K562 (cell line): ENCODE measurements around the gene TNK2. TPM values are rescaled to one million over a fixed set of nuclear protein-coding genes. Genes with fewer than 3 reads are reported as not detected.
A peak's percentile ranks its signal among the peaks of the same experiment; 100 is the strongest.

ENCODE experiments used
- CBFA2T3 ChIP-seq: fragments of 450-650 bp; IDR thresholded peaks from 2 replicates; pipeline ENCODE4 v1.6.1; 2017
- EGR1 ChIP-seq: fragments of 450-650 bp; conservative IDR thresholded peaks from 2 replicates; pipeline ENCODE4 v1.6.1; 2017; ENCODE audit warnings: mild to moderate bottlenecking
- GATAD2B ChIP-seq: fragments of 450-650 bp; IDR thresholded peaks from 2 replicates; pipeline ENCODE4 v1.6.1; 2017; ENCODE audit warnings: mild to moderate bottlenecking, borderline replicate concordance
- HNRNPL ChIP-seq: fragments of 200-400 bp; formaldehyde crosslinking; IDR thresholded peaks from 2 replicates; pipeline ENCODE4 v1.6.1; 2017; ENCODE audit warnings: low read depth, mild to moderate bottlenecking, low read length
- MGA ChIP-seq: fragments of 450-650 bp; IDR thresholded peaks from 2 replicates; pipeline ENCODE4 v1.6.1; 2016; ENCODE audit warnings: mild to moderate bottlenecking, moderate library complexity
- MLLT1 ChIP-seq, 2 experiments: fragments of 450-650 bp; IDR thresholded peaks; 2 replicates each; pipeline ENCODE4 v1.6.1; 2016
- NONO ChIP-seq, 2 experiments: fragments of 200-400 bp in 1 of 2; fragments of 450-650 bp in 1 of 2; formaldehyde crosslinking in 1 of 2; IDR thresholded peaks; 2 replicates each; pipeline ENCODE4 v1.6.1; 2017; ENCODE audit warnings: low read depth in 2 of 2, mild to moderate bottlenecking in 2 of 2, moderate library complexity in 2 of 2, low read length in 1 of 2
- SMC3 ChIP-seq: conservative IDR thresholded peaks from 2 replicates; pipeline ENCODE4 v1.6.1; 2011; ENCODE audit warnings: low read depth, low read length, improper control_type of control experiment; ENCODE audit not compliant: insufficient read depth
- SREBF2 ChIP-seq: sonication (generic); formaldehyde crosslinking; IDR thresholded peaks from 2 replicates; pipeline ENCODE4 v1.4.0; 2020; ENCODE audit warnings: mild to moderate bottlenecking, missing genetic modification reagents
- polyA plus RNA-seq, 8 experiments: library from polyadenylated mRNA; depleted of rRNA in 4 of 8; stranded (reverse) in 5 of 8; unstranded in 3 of 8; fragments of >200 nt; fragmentation: Nextera tagmentation in 2 of 8; fragmentation: Illumina TruSeq in 1 of 8; extraction: Ambion mirVana in 2 of 8; extraction: Trizol in 1 of 8; gene quantifications; 2 replicates each; pipeline versions ENCODE4 v1.2.1 to v1.2.3, GENCODE V29; 2011 to 2014; ENCODE audit warnings: inconsistent platforms in 1 of 8, missing spikeins in 1 of 8
- total RNA-seq, 7 experiments: library from RNA; depleted of rRNA in 6 of 7; stranded (reverse); fragments of >200 nt in 6 of 7; fragmentation: Illumina TruSeq in 2 of 7; extraction: Trizol in 2 of 7; gene quantifications; 2 replicates each; pipeline versions ENCODE4 v1.2.1 to v1.2.3, GENCODE V29; 2011 to 2021; ENCODE audit warnings: low replicate concordance in 1 of 7
- TF ChIP-seq, protein P1 (sequence below): sonication (generic); formaldehyde crosslinking; IDR thresholded peaks from 2 replicates; pipeline ENCODE4 v1.8.1; 2023; ENCODE audit warnings: mild to moderate bottlenecking, missing genetic modification reagents

The TNK2 gene
- total and polyA plus RNA-seq, 9 of the 15 experiments (the other 6 are each of a cell fraction or from before 2014, with no cell fraction given), result 0.03 to 33.8 (median 6.5) TPM

DNA sequence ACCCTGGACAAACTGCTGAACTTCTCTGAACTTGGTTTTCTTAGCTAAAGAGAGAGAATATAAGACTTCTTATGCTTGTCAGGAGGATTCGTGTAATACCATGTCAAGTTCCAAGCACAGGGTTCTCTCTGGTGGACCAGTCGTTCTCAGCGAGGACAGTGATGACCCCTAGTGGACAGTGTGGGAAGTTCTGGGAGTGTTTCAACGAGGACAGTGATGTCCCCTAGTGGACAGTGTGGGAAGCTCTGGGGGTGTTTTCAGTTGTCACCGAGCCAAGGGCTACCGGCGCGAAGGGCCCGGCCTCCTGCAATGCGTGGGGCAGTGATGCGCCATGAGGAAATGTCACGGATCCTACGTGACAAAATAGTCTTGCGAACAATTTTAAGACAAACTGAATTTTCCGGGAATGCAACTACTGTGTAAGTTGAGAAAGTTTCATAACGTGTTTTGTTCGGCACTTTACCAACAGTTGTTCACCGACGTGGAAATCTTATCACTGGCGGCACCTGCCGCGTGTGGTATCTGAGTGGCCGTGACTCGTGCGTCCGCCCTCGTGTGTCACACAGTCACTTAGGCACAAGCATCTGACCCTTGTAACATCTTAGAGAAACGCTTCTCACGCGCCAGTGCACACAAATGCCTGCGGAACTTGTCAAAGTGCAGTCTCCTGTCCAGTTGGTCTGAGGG lies 57.4 kb downstream of the TNK2 start (continued):
- TF ChIP-seq MGA (peak; percentile 57; the same call in 1 of the 2 replicates), HNRNPL (no peak), EGR1 (peak; percentile 23; the same call in 1 of the 2 replicates), CBFA2T3 (peak; percentile 33; the same call in 1 of the 2 replicates), GATAD2B (peak; percentile 76; the same call in 1 of the 2 replicates), MLLT1 (IDR thresholded peaks at IDR 0.05) (peak in 1 of 2 experiments; percentile 98; a peak in 2 of 4 replicates), NONO (IDR thresholded peaks at IDR 0.05; ENCODE audit: low read depth in 2 of 2, low read length in 1 of 2) (peak in 1 of 2 experiments; percentile 56; a peak in 1 of 4 replicates), SREBF2 (CRISPR knock-in tag) (no peak), SMC3 (peak; percentile 100)
- TF ChIP-seq, protein P1, sequence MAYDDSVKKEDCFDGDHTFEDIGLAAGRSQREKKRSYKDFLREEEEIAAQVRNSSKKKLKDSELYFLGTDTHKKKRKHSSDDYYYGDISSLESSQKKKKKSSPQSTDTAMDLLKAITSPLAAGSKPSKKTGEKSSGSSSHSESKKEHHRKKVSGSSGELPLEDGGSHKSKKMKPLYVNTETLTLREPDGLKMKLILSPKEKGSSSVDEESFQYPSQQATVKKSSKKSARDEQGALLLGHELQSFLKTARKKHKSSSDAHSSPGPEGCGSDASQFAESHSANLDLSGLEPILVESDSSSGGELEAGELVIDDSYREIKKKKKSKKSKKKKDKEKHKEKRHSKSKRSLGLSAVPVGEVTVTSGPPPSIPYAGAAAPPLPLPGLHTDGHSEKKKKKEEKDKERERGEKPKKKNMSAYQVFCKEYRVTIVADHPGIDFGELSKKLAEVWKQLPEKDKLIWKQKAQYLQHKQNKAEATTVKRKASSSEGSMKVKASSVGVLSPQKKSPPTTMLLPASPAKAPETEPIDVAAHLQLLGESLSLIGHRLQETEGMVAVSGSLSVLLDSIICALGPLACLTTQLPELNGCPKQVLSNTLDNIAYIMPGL (CRISPR knock-in tag), result 0 out of 2 replicates have a peak, but pooled peaks have one; percentile 42
